H9 (cell line): Measurements from ENCODE around the gene TEAD1. TPM values are rescaled to one million over a fixed set of nuclear protein-coding genes. Genes with fewer than 3 reads are reported as not detected.

Experiments used
- DNase-seq: peaks from one replicate; pipeline ENCODE4 v3.0.0-alpha.2; 2017
- H2AFZ ChIP-seq: one replicate; pipeline ENCODE4 v1.6.1; 2013; ENCODE audit warnings: mild to moderate bottlenecking, low read length, control low read depth, moderate library complexity
- H2AK5ac ChIP-seq: 2 replicates; pipeline ENCODE4 v1.6.1; 2013; ENCODE audit warnings: low read length, control low read depth, mixed read lengths; ENCODE audit not compliant: insufficient read length
- H2BK120ac ChIP-seq: one replicate; pipeline ENCODE4 v1.6.1; 2013; ENCODE audit warnings: low read depth, mild to moderate bottlenecking, low read length, control low read depth, inconsistent platforms; ENCODE audit not compliant: poor library complexity, severe bottlenecking
- H2BK12ac ChIP-seq: 2 replicates; pipeline ENCODE4 v1.6.1; 2013; ENCODE audit warnings: low read length, control low read depth, mixed read lengths, low read depth; ENCODE audit not compliant: insufficient read length
- H2BK15ac ChIP-seq: 2 replicates; pipeline ENCODE4 v1.6.1; 2013; ENCODE audit warnings: low read depth, low read length, control low read depth
- H2BK20ac ChIP-seq: one replicate; pipeline ENCODE4 v1.6.1; 2013; ENCODE audit warnings: low read depth, mild to moderate bottlenecking, low read length, control low read depth, inconsistent platforms; ENCODE audit not compliant: poor library complexity, severe bottlenecking
- H2BK5ac ChIP-seq: 2 replicates; pipeline ENCODE4 v1.6.1; 2013; ENCODE audit warnings: low read length, control low read depth, mixed read lengths; ENCODE audit not compliant: insufficient read length
- H3K14ac ChIP-seq: 2 replicates; pipeline ENCODE4 v1.6.1; 2013; ENCODE audit warnings: low read length, control low read depth; ENCODE audit not compliant: insufficient read depth
- H3K18ac ChIP-seq: 2 replicates; pipeline ENCODE4 v1.6.1; 2013; ENCODE audit warnings: low read depth, mild to moderate bottlenecking, mixed read lengths, low read length, control low read depth; ENCODE audit not compliant: insufficient read length
- H3K23ac ChIP-seq: 2 replicates; pipeline ENCODE4 v1.6.1; 2013; ENCODE audit warnings: low read length, control low read depth, mixed read lengths, low read depth; ENCODE audit not compliant: insufficient read length
- H3K23me2 ChIP-seq: 2 replicates; pipeline ENCODE4 v1.6.1; 2013; ENCODE audit warnings: low read depth, mild to moderate bottlenecking, mixed read lengths, low read length, control low read depth; ENCODE audit not compliant: insufficient read length, poor library complexity, severe bottlenecking
- H3K27ac ChIP-seq: 2 replicates; pipeline ENCODE4 v1.5.1; 2013; ENCODE audit warnings: low read length, control low read depth, mixed read lengths, low read depth; ENCODE audit not compliant: insufficient read length
- H3K27me3 ChIP-seq: 2 replicates; pipeline ENCODE4 v1.6.1; 2013; ENCODE audit warnings: low read length, control low read depth, inconsistent platforms; ENCODE audit not compliant: insufficient read depth
- H3K4ac ChIP-seq: 2 replicates; pipeline ENCODE4 v1.6.1; 2013; ENCODE audit warnings: low read depth, mild to moderate bottlenecking, control low read depth, inconsistent platforms, low read length, moderate library complexity
- H3K4me1 ChIP-seq: 2 replicates; pipeline ENCODE4 v1.6.1; 2013; ENCODE audit warnings: low read length, control low read depth, inconsistent platforms; ENCODE audit not compliant: insufficient read depth
- H3K4me2 ChIP-seq: 2 replicates; pipeline ENCODE4 v1.6.1; 2013; ENCODE audit warnings: low read length, control low read depth, mixed read lengths; ENCODE audit not compliant: insufficient read length, insufficient read depth
- H3K56ac ChIP-seq: 2 replicates; pipeline ENCODE4 v1.6.1; 2013; ENCODE audit warnings: low read depth, mild to moderate bottlenecking, mixed read lengths, low read length, control low read depth; ENCODE audit not compliant: insufficient read length
- H3K79me1 ChIP-seq: 2 replicates; pipeline ENCODE4 v1.6.1; 2013; ENCODE audit warnings: low read depth, mild to moderate bottlenecking, moderate library complexity, low read length, control low read depth, inconsistent platforms; ENCODE audit not compliant: insufficient read depth, poor library complexity, severe bottlenecking
- H3K79me2 ChIP-seq: 2 replicates; pipeline ENCODE4 v1.6.1; 2013; ENCODE audit warnings: low read length, control low read depth, inconsistent platforms; ENCODE audit not compliant: insufficient read depth
- H3K9ac ChIP-seq: 2 replicates; pipeline ENCODE4 v1.6.1; 2013; ENCODE audit warnings: low read length, control low read depth, mixed read lengths; ENCODE audit not compliant: insufficient read length; ENCODE audit errors: extremely low read depth
- H3K9me3 ChIP-seq: one replicate; pipeline ENCODE4 v1.6.1; 2013; ENCODE audit warnings: low read depth, low read length, inconsistent platforms; ENCODE audit not compliant: control insufficient read depth
- H3T11ph ChIP-seq: one replicate; pipeline ENCODE4 v1.6.1; 2013; ENCODE audit warnings: mild to moderate bottlenecking, low read length, control low read depth, inconsistent platforms
- H4K20me1 ChIP-seq: one replicate; pipeline ENCODE4 v1.6.1; 2013; ENCODE audit not compliant: control insufficient read depth, insufficient read length, insufficient read depth
- H4K5ac ChIP-seq: 2 replicates; pipeline ENCODE4 v1.6.1; 2013; ENCODE audit warnings: low read depth, mild to moderate bottlenecking, mixed read lengths, low read length, control low read depth; ENCODE audit not compliant: insufficient read length
- H4K8ac ChIP-seq: replicated peaks from 2 replicates; pipeline ENCODE4 v1.6.1; 2013; ENCODE audit warnings: low read length, control low read depth, mixed read lengths, low read depth; ENCODE audit not compliant: insufficient read length
- H4K91ac ChIP-seq: 2 replicates; pipeline ENCODE4 v1.6.1; 2013; ENCODE audit warnings: low read depth, mild to moderate bottlenecking, moderate library complexity, mixed read lengths, low read length, control low read depth; ENCODE audit not compliant: insufficient read length
- H3K27ac Mint-ChIP-seq, 3 experiments: 2 replicates in 2 of 3; 3 replicates in 1 of 3; pipeline ENCODE4 v1.8.0; 2020 to 2021; ENCODE audit warnings: mixed read lengths in 3 of 3, mild to moderate bottlenecking in 1 of 3, moderate library complexity in 1 of 3
- H3K27me3 Mint-ChIP-seq: 2 replicates; pipeline ENCODE4 v1.8.0; 2021; ENCODE audit warnings: low read depth, mild to moderate bottlenecking, moderate library complexity, mixed read lengths
- H3K36me3 Mint-ChIP-seq, 3 experiments: 2 replicates in 2 of 3; 3 replicates in 1 of 3; pipeline ENCODE4 v1.8.0; 2020 to 2021; ENCODE audit warnings: low read depth in 3 of 3, mixed read lengths in 3 of 3; ENCODE audit not compliant: insufficient read depth in 1 of 3
- H3K4me1 Mint-ChIP-seq, 2 experiments: 2 replicates each; pipeline ENCODE4 v1.8.0; 2020; ENCODE audit warnings: mixed read lengths in 2 of 2
- H3K4me3 Mint-ChIP-seq, 2 experiments: 2 replicates in 1 of 2; 3 replicates in 1 of 2; pipeline ENCODE4 v1.8.0; 2020 to 2021; ENCODE audit warnings: mild to moderate bottlenecking in 2 of 2, mixed read lengths in 2 of 2, moderate library complexity in 1 of 2
- H3K9me3 Mint-ChIP-seq, 2 experiments: 2 replicates in 1 of 2; 3 replicates in 1 of 2; pipeline ENCODE4 v1.8.0; 2020; ENCODE audit warnings: mild to moderate bottlenecking in 2 of 2, mixed read lengths in 2 of 2, moderate library complexity in 1 of 2
- WGBS: extraction: QIAGEN DNeasy Blood & Tissue Kit; methylation state at CpG from one replicate; pipeline ENCODE4 v1.1.7; 2013; ENCODE audit warnings: missing lambda C conversion rate, low lambda C conversion rate, mixed read lengths; ENCODE audit not compliant: insufficient read length; ENCODE audit errors: extremely low coverage; 5-methylcytosine and 5-hydroxymethylcytosine counted together
- total RNA-seq: library from RNA; stranded (reverse); gene quantifications from 2 replicates; pipeline ENCODE4 v1.2.1, GENCODE V29; 2021
- TF ChIP-seq, protein P1 (sequence below): fragments of 200-600 bp; sonication (generic); conservative IDR thresholded peaks from 3 replicates; pipeline ENCODE4 v1.8.0; 2021; ENCODE audit warnings: antibody characterized with exemption, mild to moderate bottlenecking

TEAD1 gene
- total RNA-seq, 1 experiment from 2014 or later, result 75.1 TPM

- TF ChIP-seq, protein P1, sequence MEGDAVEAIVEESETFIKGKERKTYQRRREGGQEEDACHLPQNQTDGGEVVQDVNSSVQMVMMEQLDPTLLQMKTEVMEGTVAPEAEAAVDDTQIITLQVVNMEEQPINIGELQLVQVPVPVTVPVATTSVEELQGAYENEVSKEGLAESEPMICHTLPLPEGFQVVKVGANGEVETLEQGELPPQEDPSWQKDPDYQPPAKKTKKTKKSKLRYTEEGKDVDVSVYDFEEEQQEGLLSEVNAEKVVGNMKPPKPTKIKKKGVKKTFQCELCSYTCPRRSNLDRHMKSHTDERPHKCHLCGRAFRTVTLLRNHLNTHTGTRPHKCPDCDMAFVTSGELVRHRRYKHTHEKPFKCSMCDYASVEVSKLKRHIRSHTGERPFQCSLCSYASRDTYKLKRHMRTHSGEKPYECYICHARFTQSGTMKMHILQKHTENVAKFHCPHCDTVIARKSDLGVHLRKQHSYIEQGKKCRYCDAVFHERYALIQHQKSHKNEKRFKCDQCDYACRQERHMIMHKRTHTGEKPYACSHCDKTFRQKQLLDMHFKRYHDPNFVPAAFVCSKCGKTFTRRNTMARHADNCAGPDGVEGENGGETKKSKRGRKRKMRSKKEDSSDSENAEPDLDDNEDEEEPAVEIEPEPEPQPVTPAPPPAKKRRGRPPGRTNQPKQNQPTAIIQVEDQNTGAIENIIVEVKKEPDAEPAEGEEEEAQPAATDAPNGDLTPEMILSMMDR, result no peak
- no peaks in the 10 kb centered on the region for H3K36me3 Mint-ChIP-seq
- no peak overlapping the region for H3K9ac ChIP-seq
- H4K8ac ChIP-seq, result no peak overlapping the region
- no peaks in the 10 kb centered on the region for H3K27me3 Mint-ChIP-seq
- H3K4me1 ChIP-seq, result peaks cover 13% of the 10 kb centered on the region; the same call in 1 of the 2 replicates
- no peak overlapping the region for H3T11ph ChIP-seq
- no CpG with 5 or more reads among the region's 7 CpGs for WGBS
- peaks cover 16% of the 10 kb centered on the region; the same call in 1 of the 2 replicates for H3K79me2 ChIP-seq
- no peak overlapping the region for H4K91ac ChIP-seq
- H4K20me1 ChIP-seq, result no peaks in the 10 kb centered on the region
- H3K27me3 ChIP-seq, result no peaks in the 10 kb centered on the region
- H3K79me1 ChIP-seq, result no peaks in the 10 kb centered on the region
- H3K56ac ChIP-seq, result no peak overlapping the region
- H3K9me3 ChIP-seq, result no peaks in the 10 kb centered on the region
- no peak overlapping the region for H2BK120ac ChIP-seq
- H2BK12ac ChIP-seq, result no peak overlapping the region
- H3K23ac ChIP-seq, result no peak overlapping the region
- no peak overlapping the region for H4K5ac ChIP-seq
- H3K23me2 ChIP-seq, result no peaks in the 10 kb centered on the region
- no peak overlapping the region for H2BK5ac ChIP-seq
- no peak overlapping the region for H3K18ac ChIP-seq
- peak overlapping the region; percentile 6; the same call in 1 of the 2 replicates for H3K14ac ChIP-seq
- H3K4ac ChIP-seq, result no peak overlapping the region
- H2BK15ac ChIP-seq, result no peak overlapping the region
- H3K27ac ChIP-seq, result no peak overlapping the region
- peaks cover 74 to 84% of the 10 kb centered on the region in 2 experiments for H3K4me1 Mint-ChIP-seq
- H3K9me3 Mint-ChIP-seq, result no peaks in the 10 kb centered on the region; a peak in 1 of 5 replicates
- no peak for DNase-seq
- no peak overlapping the region for H2BK20ac ChIP-seq
- H2AFZ ChIP-seq, result no peak overlapping the region
- no peak overlapping the region for H3K4me2 ChIP-seq
- H3K27ac Mint-ChIP-seq, result peak overlapping the region; percentile 29 to 97 (median 59); a peak in 6 of 7 replicates
- H3K4me3 Mint-ChIP-seq, result peak overlapping the region in 1 of 2 experiments; percentile 46; a peak in 1 of 5 replicates
- no peak overlapping the region for H2AK5ac ChIP-seq
Measured at GRCh38 chr11:12748561-12748960, 74.3 kb downstream of the TEAD1 start.
